Measurements from ENCODE around the gene CCNB3.

DNA sequence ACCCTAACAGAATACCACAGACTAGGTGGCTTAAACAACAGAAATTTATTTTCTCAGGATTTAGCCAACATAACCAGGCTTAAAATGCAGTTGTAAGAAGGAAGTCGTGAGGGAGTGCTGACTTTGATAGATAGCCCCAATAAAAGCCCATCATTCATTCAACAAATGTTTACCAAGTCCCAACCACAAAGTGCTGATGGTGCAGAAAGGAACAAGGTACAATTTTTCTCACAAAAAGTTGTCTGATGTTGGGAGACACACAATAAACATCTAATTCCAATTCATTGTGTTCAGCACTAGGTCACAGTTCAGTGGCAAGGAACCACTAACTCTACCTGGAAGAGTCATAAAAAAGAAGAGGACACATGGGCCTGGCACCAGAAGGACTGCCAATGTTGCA lies 46.0 kb upstream of the CCNB3 start:
- TF ChIP-seq ZNF274 (IDR thresholded peaks at IDR 0.05; ENCODE audit: low read depth, low read length) (no peak), SUZ12 (IDR thresholded peaks at IDR 0.05; ENCODE audit: extremely low read depth, insufficient read depth, insufficient read length) (no peak)

All from NT2/D1 (cell line).